PFSK-1 (cell line): Measurements from ENCODE around the gene MSI2.
A peak's percentile ranks its signal among the peaks of the same experiment; 100 is the strongest.

ENCODE experiments used
- FOXP2 ChIP-seq: optimal IDR thresholded peaks from 2 replicates; pipeline ENCODE3; 2011; ENCODE audit warnings: borderline replicate concordance, control low read depth, inconsistent platforms; ENCODE audit not compliant: insufficient read depth; ENCODE audit errors: extremely low read length, extremely low read depth
- POLR2AphosphoS5 ChIP-seq: IDR thresholded peaks from 2 replicates; pipeline ENCODE4 v1.6.1; 2012; ENCODE audit warnings: low read depth, mild to moderate bottlenecking, control low read depth, low read length, moderate library complexity
- SIN3A ChIP-seq: IDR thresholded peaks from 2 replicates; pipeline ENCODE4 v1.6.1; 2012; ENCODE audit warnings: mild to moderate bottlenecking, low read length, moderate library complexity, borderline replicate concordance; ENCODE audit not compliant: insufficient read depth
- TAF1 ChIP-seq: IDR thresholded peaks from 2 replicates; pipeline ENCODE4 v1.6.1; 2012; ENCODE audit warnings: low read length, control low read depth, borderline replicate concordance; ENCODE audit not compliant: insufficient read depth
- TF ChIP-seq, protein P1 (sequence below), 2 experiments: IDR thresholded peaks; 2 replicates each; pipeline versions ENCODE4 v1.6.1 to v1.8.0; 2011 to 2012; ENCODE audit warnings: low read depth in 2 of 2, low read length in 2 of 2, control low read depth in 1 of 2, inconsistent platforms in 1 of 2, mild to moderate bottlenecking in 1 of 2, moderate library complexity in 1 of 2; ENCODE audit not compliant: insufficient read depth in 1 of 2

Gene MSI2

GRCh38 chr17:57604771-57605674, 348.7 kb downstream of the MSI2 start:
- TF ChIP-seq TAF1 (no peak), FOXP2 (peak; percentile 98)

DNA sequence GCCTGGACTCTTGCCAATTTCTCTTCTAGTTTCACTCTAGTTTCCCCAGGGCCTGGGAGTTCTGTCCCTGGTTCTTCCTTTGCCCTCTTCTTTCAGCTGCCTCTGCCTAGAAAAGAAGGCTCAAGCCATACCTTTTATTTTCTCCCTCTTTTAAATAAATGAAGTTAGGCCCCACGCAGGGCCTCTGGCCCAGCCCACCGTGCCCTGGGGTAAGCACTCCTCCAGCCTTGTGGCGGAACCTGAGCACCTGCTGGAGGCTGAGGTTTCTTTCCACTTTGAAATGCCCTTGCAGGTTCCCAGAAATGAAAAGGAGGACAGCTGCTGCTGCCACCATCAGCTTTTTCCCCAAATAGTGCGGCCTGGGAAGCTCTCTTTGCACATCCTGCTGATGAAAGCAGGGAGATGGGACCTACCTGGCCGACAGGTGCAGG, 349.4 kb downstream of the MSI2 start:
- TF ChIP-seq, protein P1, sequence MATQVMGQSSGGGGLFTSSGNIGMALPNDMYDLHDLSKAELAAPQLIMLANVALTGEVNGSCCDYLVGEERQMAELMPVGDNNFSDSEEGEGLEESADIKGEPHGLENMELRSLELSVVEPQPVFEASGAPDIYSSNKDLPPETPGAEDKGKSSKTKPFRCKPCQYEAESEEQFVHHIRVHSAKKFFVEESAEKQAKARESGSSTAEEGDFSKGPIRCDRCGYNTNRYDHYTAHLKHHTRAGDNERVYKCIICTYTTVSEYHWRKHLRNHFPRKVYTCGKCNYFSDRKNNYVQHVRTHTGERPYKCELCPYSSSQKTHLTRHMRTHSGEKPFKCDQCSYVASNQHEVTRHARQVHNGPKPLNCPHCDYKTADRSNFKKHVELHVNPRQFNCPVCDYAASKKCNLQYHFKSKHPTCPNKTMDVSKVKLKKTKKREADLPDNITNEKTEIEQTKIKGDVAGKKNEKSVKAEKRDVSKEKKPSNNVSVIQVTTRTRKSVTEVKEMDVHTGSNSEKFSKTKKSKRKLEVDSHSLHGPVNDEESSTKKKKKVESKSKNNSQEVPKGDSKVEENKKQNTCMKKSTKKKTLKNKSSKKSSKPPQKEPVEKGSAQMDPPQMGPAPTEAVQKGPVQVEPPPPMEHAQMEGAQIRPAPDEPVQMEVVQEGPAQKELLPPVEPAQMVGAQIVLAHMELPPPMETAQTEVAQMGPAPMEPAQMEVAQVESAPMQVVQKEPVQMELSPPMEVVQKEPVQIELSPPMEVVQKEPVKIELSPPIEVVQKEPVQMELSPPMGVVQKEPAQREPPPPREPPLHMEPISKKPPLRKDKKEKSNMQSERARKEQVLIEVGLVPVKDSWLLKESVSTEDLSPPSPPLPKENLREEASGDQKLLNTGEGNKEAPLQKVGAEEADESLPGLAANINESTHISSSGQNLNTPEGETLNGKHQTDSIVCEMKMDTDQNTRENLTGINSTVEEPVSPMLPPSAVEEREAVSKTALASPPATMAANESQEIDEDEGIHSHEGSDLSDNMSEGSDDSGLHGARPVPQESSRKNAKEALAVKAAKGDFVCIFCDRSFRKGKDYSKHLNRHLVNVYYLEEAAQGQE (IDR thresholded peaks at IDR 0.05; ENCODE audit: insufficient read depth in 1 of 2, low read depth in 2 of 2, low read length in 2 of 2) = no peak
- TF ChIP-seq SIN3A = no peak
- TF ChIP-seq TAF1 = no peak
- TF ChIP-seq FOXP2 = no peak
- TF ChIP-seq POLR2AphosphoS5 = no peak

DNA sequence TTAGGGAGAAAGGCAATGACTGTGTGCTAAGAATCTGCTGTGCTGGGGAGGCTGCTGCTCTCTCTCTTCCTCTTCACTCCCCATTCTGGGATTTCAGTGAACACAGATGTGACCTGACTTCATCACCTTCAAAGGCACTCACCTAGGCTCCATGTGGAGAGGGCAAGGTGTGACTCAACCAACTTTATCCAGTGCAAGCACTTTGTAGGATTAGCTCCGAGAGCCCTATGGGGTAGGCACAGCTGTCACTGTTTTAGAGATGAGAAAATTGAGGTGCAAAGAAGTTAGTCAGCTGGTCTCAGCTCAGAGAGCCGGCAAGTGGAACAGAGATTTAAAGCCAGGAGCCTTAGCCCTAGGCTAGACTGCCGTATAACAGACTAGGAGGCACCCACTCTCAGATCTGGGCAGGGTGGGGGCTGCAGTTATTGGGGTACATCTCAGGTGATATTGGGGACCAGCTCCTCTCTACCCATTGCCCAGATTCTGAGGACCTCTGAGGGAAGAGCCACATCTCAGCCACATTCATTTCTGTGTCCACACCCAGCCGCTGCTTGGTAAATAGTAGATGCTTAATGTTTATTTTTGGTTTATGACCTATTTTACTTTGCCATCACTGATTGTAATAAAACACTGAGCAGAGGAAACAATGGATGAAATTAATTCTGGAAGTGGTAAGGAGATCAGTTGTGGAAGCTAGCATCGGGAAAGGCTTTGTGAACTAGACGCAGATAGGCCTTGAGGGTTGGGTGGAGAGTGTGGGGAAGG, 350.0 kb downstream of the MSI2 start:
- TF ChIP-seq, protein P1 (IDR thresholded peaks at IDR 0.05; ENCODE audit: insufficient read depth in 1 of 2, low read depth in 2 of 2, low read length in 2 of 2) = no peak
- TF ChIP-seq TAF1 = no peak
- TF ChIP-seq SIN3A = no peak
- no peak for TF ChIP-seq POLR2AphosphoS5
- no peak for TF ChIP-seq FOXP2

- TF ChIP-seq TAF1 (no peak), POLR2AphosphoS5 (no peak)
- TF ChIP-seq, protein P1 (IDR thresholded peaks at IDR 0.05; ENCODE audit: insufficient read depth in 1 of 2, low read depth in 2 of 2, low read length in 2 of 2) = no peak
Measured at GRCh38 chr17:57607553-57608120, 351.3 kb downstream of the MSI2 start.

DNA sequence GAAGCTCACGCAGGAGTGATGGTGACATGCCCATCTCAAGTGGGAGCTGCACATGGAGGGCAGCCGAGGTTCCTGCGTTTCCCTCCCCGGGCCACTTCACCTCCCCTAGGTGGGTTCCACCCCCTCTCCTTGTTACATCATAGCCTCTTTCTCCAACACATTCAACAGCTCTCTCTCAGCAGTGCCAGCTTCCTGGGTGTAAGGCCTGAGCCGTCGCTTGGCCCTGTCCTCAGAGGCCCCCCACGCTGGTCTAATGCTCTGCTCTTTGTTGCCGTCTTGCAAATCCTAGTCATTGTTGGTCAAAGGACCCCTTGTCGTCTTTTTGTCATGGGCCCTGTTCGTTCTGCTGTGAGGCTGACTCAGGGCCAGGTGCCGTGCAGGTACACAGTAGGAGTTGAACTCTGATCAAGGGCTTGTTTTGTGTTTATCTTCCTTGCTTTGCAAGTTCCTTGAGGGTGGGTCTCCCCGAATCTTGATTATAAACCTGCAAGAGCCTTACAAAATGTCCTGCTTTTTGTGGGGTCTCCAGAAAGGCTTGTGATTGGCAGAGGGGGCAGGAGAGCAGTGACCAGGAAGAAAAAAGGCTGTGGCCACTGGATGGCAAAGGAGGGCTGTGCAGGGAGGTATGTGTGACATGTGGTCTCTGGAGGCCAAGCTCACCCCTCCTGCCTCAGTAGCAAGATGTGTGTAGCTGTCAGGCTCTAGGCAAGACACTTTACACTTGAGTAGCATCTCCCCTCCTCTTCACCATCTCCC, 352.2 kb downstream of the MSI2 start:
- TF ChIP-seq, protein P1 (IDR thresholded peaks at IDR 0.05; ENCODE audit: insufficient read depth in 1 of 2, low read depth in 2 of 2, low read length in 2 of 2) = no peak
- TF ChIP-seq SIN3A (no peak), TAF1 (no peak), FOXP2 (no peak), POLR2AphosphoS5 (no peak)
